Kidney (tissue), 14 donors: ENCODE measurements around the gene PLA2G4A. TPM values are rescaled to one million over a fixed set of nuclear protein-coding genes. Genes with fewer than 3 reads are reported as not detected.

Source experiments
- DNase-seq, 5 donors: peaks; one replicate each; pipeline ENCODE4 v3.0.0-alpha.2; 2013 to 2020
- FAIRE-seq: peaks from 2 replicates; lab custom pipeline; 2012; peaks lifted over from hg19 to GRCh38; lab: Jason Lieb, UNC
- H3K27ac ChIP-seq, 2 donors: one replicate each; pipeline ENCODE4 v1.7.0; 2013; ENCODE audit warnings: low read depth in 2 of 2, low read length in 2 of 2, inconsistent platforms in 1 of 2
- H3K27me3 ChIP-seq: one replicate; pipeline ENCODE4 v1.7.1; 2013; ENCODE audit warnings: low read length, inconsistent platforms; ENCODE audit not compliant: control insufficient read depth, insufficient read depth
- H3K36me3 ChIP-seq, 3 donors: one replicate each; pipeline versions ENCODE4 v1.7.0 to v1.7.1; 2013; ENCODE audit warnings: low read length in 3 of 3, control low read depth in 1 of 3, inconsistent platforms in 1 of 3; ENCODE audit not compliant: insufficient read depth in 3 of 3, control insufficient read depth in 2 of 3
- H3K4me1 ChIP-seq, 3 donors: one replicate each; pipeline versions ENCODE4 v1.7.0 to v1.7.1; 2013; ENCODE audit warnings: low read length in 3 of 3, inconsistent platforms in 1 of 3, low read depth in 1 of 3; ENCODE audit not compliant: control insufficient read depth in 2 of 3, insufficient read depth in 2 of 3
- H3K4me3 ChIP-seq, 3 donors: one replicate each; pipeline versions ENCODE4 v1.7.0 to v1.8.1; 2013; ENCODE audit warnings: low read length in 3 of 3, control low read depth in 1 of 3, inconsistent platforms in 1 of 3
- H3K9ac ChIP-seq, 3 donors: one replicate each; pipeline versions ENCODE4 v1.7.0 to v1.7.1; 2013; ENCODE audit warnings: low read length in 3 of 3, control low read depth in 1 of 3, inconsistent platforms in 1 of 3
- H3K9me3 ChIP-seq, 3 donors: one replicate each; pipeline versions ENCODE4 v1.7.0 to v1.7.1; 2013; ENCODE audit warnings: low read length in 3 of 3, control low read depth in 1 of 3, inconsistent platforms in 1 of 3; ENCODE audit not compliant: control insufficient read depth in 2 of 3, insufficient read depth in 1 of 3
- intact Hi-C: fragments of 100-400 bp; cut with DNase I; formaldehyde crosslinking; loops from one replicate; pipeline ENCODE4 v1.11.1; 2022
- polyA plus RNA-seq: library from polyadenylated mRNA; stranded (reverse); fragments of 350-450 nt; fragmentation: Illumina TruSeq; extraction: RNeasy Lipid Tissue Mini Kit (QIAGEN cat#74804); gene quantifications from one replicate; pipeline ENCODE4 v1.2.3, GENCODE V29; 2014; ENCODE audit warnings: low read depth, low replicate concordance; ENCODE audit not compliant: insufficient read depth
- total RNA-seq: library from RNA; stranded (reverse); fragmentation: NEBNext Ultra II Directional; extraction: Animal tissue kit (Norgen Biotek cat#: 25700); gene quantifications from one replicate; pipeline ENCODE4 v1.2.1, GENCODE V29; 2021
- TF ChIP-seq, protein P1 (sequence below): IDR thresholded peaks from 3 replicates; pipeline ENCODE4 v1.5.1; 2012; ENCODE audit warnings: mild to moderate bottlenecking, moderate library complexity, borderline replicate concordance; ENCODE audit not compliant: insufficient read depth; ENCODE audit errors: extremely low read depth
- donor health status: control.
- donor health status: control.
- donor health status: control.
- donor health status: control.
- donor health status: control.
- donor health status: DM: yes; HTN: yes; CAD: no.
- donor health status: Normal renal cell carcinoma (clear cell type).

PLA2G4A gene
- total and polyA plus RNA-seq, 2 donors from 2014 or later, result 3.4 to 8.4 TPM

DNA sequence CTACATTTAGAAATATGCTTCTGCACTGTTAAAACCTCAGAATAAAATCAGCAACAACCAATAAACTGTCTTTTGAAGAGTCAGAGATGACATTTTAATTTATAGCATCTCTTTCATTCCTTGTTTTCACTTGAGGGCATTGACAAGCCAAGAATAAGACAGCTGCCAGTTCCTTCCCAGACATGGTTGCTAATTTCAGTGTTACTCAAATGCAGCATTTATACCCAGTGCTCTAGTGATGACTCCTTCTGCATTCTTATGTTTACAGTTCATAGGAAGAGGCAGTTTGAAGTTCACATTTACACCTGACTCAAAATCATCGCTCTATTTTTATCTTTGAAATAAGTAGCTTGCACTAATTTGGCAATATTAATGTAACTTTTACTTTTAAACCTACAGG is 44.9 kb downstream of the PLA2G4A start:
- DNase-seq, result no peak
- no peaks in the 10 kb centered on the region for H3K36me3 ChIP-seq
- intact Hi-C loops, result no loop called here
- TF ChIP-seq, protein P1, sequence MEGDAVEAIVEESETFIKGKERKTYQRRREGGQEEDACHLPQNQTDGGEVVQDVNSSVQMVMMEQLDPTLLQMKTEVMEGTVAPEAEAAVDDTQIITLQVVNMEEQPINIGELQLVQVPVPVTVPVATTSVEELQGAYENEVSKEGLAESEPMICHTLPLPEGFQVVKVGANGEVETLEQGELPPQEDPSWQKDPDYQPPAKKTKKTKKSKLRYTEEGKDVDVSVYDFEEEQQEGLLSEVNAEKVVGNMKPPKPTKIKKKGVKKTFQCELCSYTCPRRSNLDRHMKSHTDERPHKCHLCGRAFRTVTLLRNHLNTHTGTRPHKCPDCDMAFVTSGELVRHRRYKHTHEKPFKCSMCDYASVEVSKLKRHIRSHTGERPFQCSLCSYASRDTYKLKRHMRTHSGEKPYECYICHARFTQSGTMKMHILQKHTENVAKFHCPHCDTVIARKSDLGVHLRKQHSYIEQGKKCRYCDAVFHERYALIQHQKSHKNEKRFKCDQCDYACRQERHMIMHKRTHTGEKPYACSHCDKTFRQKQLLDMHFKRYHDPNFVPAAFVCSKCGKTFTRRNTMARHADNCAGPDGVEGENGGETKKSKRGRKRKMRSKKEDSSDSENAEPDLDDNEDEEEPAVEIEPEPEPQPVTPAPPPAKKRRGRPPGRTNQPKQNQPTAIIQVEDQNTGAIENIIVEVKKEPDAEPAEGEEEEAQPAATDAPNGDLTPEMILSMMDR, result no peak
- H3K27ac ChIP-seq, result no peak overlapping the region
- no peaks in the 10 kb centered on the region for H3K9me3 ChIP-seq
- H3K4me1 ChIP-seq, result no peaks in the 10 kb centered on the region
- no peaks in the 10 kb centered on the region for H3K27me3 ChIP-seq
- no peak for FAIRE-seq
- H3K4me3 ChIP-seq, result no peak overlapping the region
- no peak overlapping the region for H3K9ac ChIP-seq

DNA sequence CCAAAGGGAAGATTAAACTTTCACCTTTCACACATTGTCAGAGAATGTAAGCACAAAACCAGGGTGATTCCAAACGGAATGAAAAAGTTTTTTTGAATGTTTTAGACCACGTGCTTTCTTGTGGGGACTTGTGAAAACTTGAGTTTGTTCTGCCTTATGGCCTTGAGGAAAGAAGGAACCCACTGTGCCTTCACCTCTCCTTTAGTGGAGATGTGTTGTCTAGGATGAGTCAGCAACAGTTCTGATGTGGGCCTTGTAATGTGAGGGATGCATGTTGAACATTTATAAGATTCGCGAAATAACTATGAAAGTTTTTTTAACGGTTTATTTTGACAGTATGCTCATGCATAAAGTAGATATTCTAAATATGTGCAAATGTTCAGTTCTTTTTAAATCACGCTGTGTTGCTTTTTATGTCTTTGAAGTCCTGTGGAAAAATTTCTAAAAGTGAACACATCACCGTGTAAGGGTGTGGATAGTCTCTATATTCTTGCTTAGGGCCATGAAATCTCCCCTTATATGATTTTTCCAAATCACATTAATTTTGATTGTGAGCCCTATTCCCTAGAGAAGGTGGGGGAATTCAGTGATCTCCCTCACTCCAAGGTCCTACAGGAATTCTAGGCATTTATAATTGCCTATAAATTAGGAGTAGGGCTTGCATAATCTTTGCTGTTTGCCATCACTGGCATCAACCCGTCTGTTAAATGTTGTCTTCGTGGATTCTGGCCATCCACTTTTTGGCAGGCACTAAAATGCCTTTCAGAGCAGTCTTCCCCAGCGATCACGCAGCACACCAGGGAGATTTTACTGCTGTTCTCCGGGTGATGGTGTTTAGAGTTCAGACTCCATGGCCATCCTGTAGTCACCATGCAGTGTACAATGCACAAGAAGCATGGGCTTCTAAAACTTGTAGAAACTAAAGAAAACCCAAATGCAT is 47.4 kb downstream of the PLA2G4A start:
- Histone ChIP-seq H3K36me3 (no peaks in the 10 kb centered on the region), H3K4me1 (no peaks in the 10 kb centered on the region), H3K27me3 (no peaks in the 10 kb centered on the region), H3K9me3 (no peaks in the 10 kb centered on the region), H3K4me3 (no peak overlapping the region), H3K27ac (no peak overlapping the region), H3K9ac (no peak overlapping the region)
- FAIRE-seq (no peak), DNase-seq (no peak)
- TF ChIP-seq, protein P1, result no peak
- intact Hi-C loops, result no loop called here

DNA sequence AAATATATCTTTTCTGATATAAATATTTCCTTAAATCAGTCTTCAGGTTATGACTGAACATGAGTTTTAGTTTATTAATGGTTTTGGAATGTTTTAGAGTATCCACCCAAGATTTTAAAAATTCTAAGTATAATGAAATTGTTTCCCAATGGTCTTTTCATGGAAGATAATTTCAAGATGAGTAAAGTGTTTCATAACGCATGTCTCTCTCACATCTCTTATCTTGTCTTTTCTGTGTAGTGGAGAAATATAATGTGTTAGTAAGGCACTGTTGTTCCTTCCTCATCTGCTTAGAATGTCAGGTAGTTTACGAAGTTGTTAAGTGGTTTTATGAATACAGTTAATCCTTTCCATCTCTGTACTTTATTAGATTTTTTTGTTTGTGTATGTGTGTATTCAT is 49.6 kb downstream of the PLA2G4A start:
- intact Hi-C loops, result no loop called here
- Histone ChIP-seq H3K36me3 (no peaks in the 10 kb centered on the region), H3K9ac (no peak overlapping the region), H3K4me3 (no peak overlapping the region), H3K4me1 (no peaks in the 10 kb centered on the region), H3K9me3 (no peaks in the 10 kb centered on the region), H3K27me3 (no peaks in the 10 kb centered on the region), H3K27ac (no peak overlapping the region)
- FAIRE-seq, result no peak
- TF ChIP-seq, protein P1, result no peak
- no peak for DNase-seq
